Activated naive CD4-positive, alpha-beta T cell treated with anti-CD3 and anti-CD28 coated beads for 36 hours (primary cell): ENCODE data around the gene ATXN2. TPM values are rescaled to one million over a fixed set of nuclear protein-coding genes. Genes with fewer than 3 reads are reported as not detected.
"Not testable (repeated sequence)": the region's sequence is repeated elsewhere in the genome, so short reads cannot be mapped to it uniquely, and the experiment has no call there.

Experiments used
- CTCF ChIA-PET: fragments of 350-600 bp; sonication (Branson Sonifier 250); formaldehyde crosslinking; loops from one replicate; lab custom pipeline; 2021; ENCODE audit warnings: antibody characterized with exemption; lab: Charles Lee
- DNase-seq: peaks from one replicate; pipeline ENCODE4 v3.0.0-alpha.2; 2020
- H3K27ac Mint-ChIP-seq: one replicate; pipeline ENCODE4 v1.8.0; 2021; ENCODE audit warnings: mild to moderate bottlenecking, mixed read lengths
- H3K27me3 Mint-ChIP-seq: one replicate; pipeline ENCODE4 v1.8.0; 2021; ENCODE audit warnings: low read depth, mixed read lengths
- H3K36me3 Mint-ChIP-seq: one replicate; pipeline ENCODE4 v1.8.0; 2021; ENCODE audit warnings: low read depth, mixed read lengths
- H3K4me1 Mint-ChIP-seq: one replicate; pipeline ENCODE4 v1.8.0; 2021; ENCODE audit warnings: low read depth, mixed read lengths
- H3K4me3 Mint-ChIP-seq: one replicate; pipeline ENCODE4 v1.8.0; 2021; ENCODE audit warnings: mild to moderate bottlenecking, moderate library complexity, mixed read lengths
- H3K9me3 Mint-ChIP-seq: one replicate; pipeline ENCODE4 v1.8.0; 2021; ENCODE audit warnings: mixed read lengths
- intact Hi-C: fragments of 100-400 bp; cut with micrococcal nuclease; formaldehyde crosslinking; loops from one replicate; pipeline ENCODE4 v1.15.1; 2023
- total RNA-seq, 2 experiments: library from RNA; stranded (reverse); gene quantifications; one replicate each; pipeline ENCODE4 v1.2.3, GENCODE V29; 2021

The ATXN2 gene
- total RNA-seq, 2 experiments from 2014 or later, result 30.6 to 31.5 TPM

DNA sequence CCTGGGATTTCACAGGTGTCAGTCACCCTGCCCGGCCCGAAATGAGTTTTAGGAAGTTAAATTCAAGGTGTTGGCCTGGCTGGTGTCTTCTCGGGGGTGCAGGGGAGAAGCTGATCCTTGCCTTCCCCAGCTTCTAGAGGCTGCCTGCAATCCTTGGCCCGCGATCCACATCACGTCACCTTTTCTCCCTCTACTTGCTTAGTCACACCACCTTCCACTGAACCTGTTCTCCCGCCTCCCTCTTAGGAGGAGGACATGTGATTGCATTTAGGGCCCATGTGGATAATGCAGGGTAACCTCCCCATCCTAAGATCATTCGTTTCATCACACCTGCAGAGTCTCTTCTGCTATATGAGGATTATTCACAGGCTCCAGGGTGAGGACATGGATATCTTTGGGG lies 25.4 kb upstream of the ATXN2 start:
- no peaks in the 10 kb centered on the region for H3K9me3 Mint-ChIP-seq
- H3K36me3 Mint-ChIP-seq, result no peaks in the 10 kb centered on the region
- DNase-seq, result no peak
- CTCF ChIA-PET, result no interaction called here
- no peaks in the 10 kb centered on the region for H3K27me3 Mint-ChIP-seq
- intact Hi-C loops, result no loop called here
- H3K4me3 Mint-ChIP-seq, result no peak overlapping the region
- no peaks in the 10 kb centered on the region for H3K4me1 Mint-ChIP-seq
- no peak overlapping the region for H3K27ac Mint-ChIP-seq

GRCh38 chr12:111617841-111618240 lies 18.7 kb upstream of the ATXN2 start:
- H3K27ac Mint-ChIP-seq, H3K36me3 Mint-ChIP-seq, H3K4me1 Mint-ChIP-seq, H3K27me3 Mint-ChIP-seq, DNase-seq, H3K4me3 Mint-ChIP-seq, H3K9me3 Mint-ChIP-seq, intact Hi-C loops: not testable (repeated sequence)
- CTCF ChIA-PET, result interaction anchor here (0.6 kb wide), 1 partner anchor 97 kb away, joined by 4 read pairs; no protein-coding TSS in a partner anchor

- no peak overlapping the region for H3K27ac Mint-ChIP-seq
Observed at GRCh38 chr12:111616177-111616623, 17.1 kb upstream of the ATXN2 start.

DNA sequence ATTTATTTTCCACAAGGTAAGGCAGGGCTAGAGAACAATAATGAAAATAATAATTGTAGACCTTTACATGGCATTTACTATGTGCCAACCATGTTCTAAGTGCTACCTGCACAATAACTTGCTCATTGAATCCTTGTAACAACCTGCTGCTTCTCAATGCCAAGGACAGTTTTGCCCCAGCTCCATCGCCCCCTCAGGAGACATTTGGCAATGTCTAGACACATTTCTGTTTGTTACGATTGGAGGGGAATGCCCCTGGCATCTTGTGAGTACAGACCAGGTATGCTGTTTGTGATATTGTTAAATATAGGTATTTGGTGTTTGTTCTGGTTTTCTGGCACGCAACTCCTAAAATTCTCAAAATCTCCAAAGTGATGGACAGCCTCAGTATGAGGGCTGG lies 8.1 kb upstream of the ATXN2 start:
- no peak overlapping the region for H3K27ac Mint-ChIP-seq
- intact Hi-C loops, result no loop called here
- no peak for DNase-seq
- H3K9me3 Mint-ChIP-seq, result no peaks in the 10 kb centered on the region
- no peaks in the 10 kb centered on the region for H3K27me3 Mint-ChIP-seq
- no peak overlapping the region for H3K4me3 Mint-ChIP-seq
- CTCF ChIA-PET, result no interaction called here
- H3K4me1 Mint-ChIP-seq, result no peaks in the 10 kb centered on the region
- no peaks in the 10 kb centered on the region for H3K36me3 Mint-ChIP-seq

More at GRCh38 chr12:111616177-111616623, 17.1 kb upstream of the ATXN2 start:
- no peaks in the 10 kb centered on the region for H3K36me3 Mint-ChIP-seq
- intact Hi-C loops, result no loop called here
- no peak for DNase-seq
- no peaks in the 10 kb centered on the region for H3K27me3 Mint-ChIP-seq
- CTCF ChIA-PET, result no interaction called here
- H3K9me3 Mint-ChIP-seq, result no peaks in the 10 kb centered on the region
- H3K4me3 Mint-ChIP-seq, result no peak overlapping the region
- H3K4me1 Mint-ChIP-seq, result no peaks in the 10 kb centered on the region

- no peaks in the 10 kb centered on the region for H3K9me3 Mint-ChIP-seq
- no peaks in the 10 kb centered on the region for H3K27me3 Mint-ChIP-seq
- no peaks in the 10 kb centered on the region for H3K36me3 Mint-ChIP-seq
- CTCF ChIA-PET, result no interaction called here
- intact Hi-C loops, result no loop called here
- no peak overlapping the region for H3K27ac Mint-ChIP-seq
- H3K4me1 Mint-ChIP-seq, result no peaks in the 10 kb centered on the region
- DNase-seq, result no peak
- H3K4me3 Mint-ChIP-seq, result no peak overlapping the region
Observed at GRCh38 chr12:111606767-111607230, 7.7 kb upstream of the ATXN2 start.

- H3K36me3 Mint-ChIP-seq, result no peaks in the 10 kb centered on the region
- intact Hi-C loops, result no loop called here
- H3K27me3 Mint-ChIP-seq, result no peaks in the 10 kb centered on the region
- CTCF ChIA-PET, result interaction anchor here (0.5 kb wide), 1 partner anchor 97 kb away, joined by 4 read pairs; no protein-coding TSS in a partner anchor
- no peaks in the 10 kb centered on the region for H3K9me3 Mint-ChIP-seq
- H3K4me3 Mint-ChIP-seq, result no peak overlapping the region
- H3K4me1 Mint-ChIP-seq, result no peaks in the 10 kb centered on the region
- no peak overlapping the region for H3K27ac Mint-ChIP-seq
- DNase-seq, result no peak
Observed at GRCh38 chr12:111605911-111606766, 7.0 kb upstream of the ATXN2 start.

- H3K36me3 Mint-ChIP-seq, H3K9me3 Mint-ChIP-seq, H3K4me3 Mint-ChIP-seq, H3K27ac Mint-ChIP-seq, CTCF ChIA-PET, DNase-seq, H3K4me1 Mint-ChIP-seq, intact Hi-C loops, H3K27me3 Mint-ChIP-seq: not testable (repeated sequence)
Observed at GRCh38 chr12:111602857-111603256, 3.7 kb upstream of the ATXN2 start.

DNA sequence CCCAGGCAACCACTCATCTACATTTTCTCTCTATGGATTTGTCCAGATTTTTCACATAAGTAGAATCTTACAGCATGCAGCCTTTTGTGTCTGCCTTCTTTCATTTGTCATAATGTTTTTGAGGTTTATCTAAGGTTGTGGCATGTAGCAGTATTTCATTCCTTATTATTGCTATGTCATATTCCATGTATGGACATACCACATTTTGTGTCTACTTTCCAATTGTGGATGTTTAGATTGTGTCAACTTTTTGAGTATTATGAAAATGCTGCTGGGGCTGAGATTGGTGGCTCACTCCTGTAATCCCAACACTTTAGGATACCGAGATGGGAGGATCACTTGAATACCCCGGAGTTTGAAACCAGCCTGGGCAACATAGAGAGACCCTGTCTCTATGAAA lies 3.2 kb upstream of the ATXN2 start:
- Mint-ChIP-seq H3K4me1 (peaks cover 5% of the 10 kb centered on the region), H3K36me3 (no peaks in the 10 kb centered on the region), H3K27ac (no peak overlapping the region), H3K4me3 (no peak overlapping the region), H3K27me3 (no peaks in the 10 kb centered on the region), H3K9me3 (no peaks in the 10 kb centered on the region)
- DNase-seq, result no peak
- CTCF ChIA-PET, result interaction anchor here (0.7 kb wide), 1 partner anchor 286 kb away, joined by 4 read pairs; no protein-coding TSS in a partner anchor
- intact Hi-C loops, result no loop called here

- H3K27ac Mint-ChIP-seq, result not testable (repeated sequence)
Observed at GRCh38 chr12:111600986-111601385, 1.9 kb upstream of the ATXN2 start.

GRCh38 chr12:111600205-111600642 lies 1.1 kb upstream of the ATXN2 start:
- peak overlapping the region; percentile 85 for H3K27ac Mint-ChIP-seq
- intact Hi-C loops, result no loop called here
- DNase-seq, result no peak
- H3K9me3 Mint-ChIP-seq, result no peaks in the 10 kb centered on the region
- no peaks in the 10 kb centered on the region for H3K27me3 Mint-ChIP-seq
- peak overlapping the region; percentile 83 for H3K4me3 Mint-ChIP-seq
- CTCF ChIA-PET, result no interaction called here
- no peaks in the 10 kb centered on the region for H3K36me3 Mint-ChIP-seq
- peaks cover 19% of the 10 kb centered on the region for H3K4me1 Mint-ChIP-seq

More at GRCh38 chr12:111600986-111601385, 1.9 kb upstream of the ATXN2 start:
- H3K36me3 Mint-ChIP-seq, H3K9me3 Mint-ChIP-seq, H3K27me3 Mint-ChIP-seq, DNase-seq, intact Hi-C loops, H3K4me3 Mint-ChIP-seq: not testable (repeated sequence)
- H3K4me1 Mint-ChIP-seq, result peaks cover 13% of the 10 kb centered on the region
- CTCF ChIA-PET, result interaction anchor here (0.6 kb wide), 1 partner anchor 13 kb away, joined by 3 read pairs; no protein-coding TSS in a partner anchor

- H3K4me3 Mint-ChIP-seq, result peak overlapping the region; percentile 83
- H3K27ac Mint-ChIP-seq, result peak overlapping the region; percentile 85
- no peaks in the 10 kb centered on the region for H3K27me3 Mint-ChIP-seq
- intact Hi-C loops, result loop anchor here (1.0 to 10.0 kb wide), 5 partner anchors 52 to 815 kb away; partner anchors contain the start of genes ERP29, MAPKAPK5, PTPN11 and SH2B3
- CTCF ChIA-PET, result no interaction called here
- H3K4me1 Mint-ChIP-seq, result peaks cover 25% of the 10 kb centered on the region
- peaks cover 2% of the 10 kb centered on the region for H3K36me3 Mint-ChIP-seq
- DNase-seq, result peak; percentile 83
- H3K9me3 Mint-ChIP-seq, result no peaks in the 10 kb centered on the region
Observed at GRCh38 chr12:111599453-111600204, 514 bp upstream of the ATXN2 start.
